DMS153 (cell line): ENCODE results near the gene KCNQ5.

Experiments
- DNase-seq: peaks from one replicate; lab custom pipeline; 2025; lab: John Stamatoyannopoulos, UW

KCNQ5 gene

DNA sequence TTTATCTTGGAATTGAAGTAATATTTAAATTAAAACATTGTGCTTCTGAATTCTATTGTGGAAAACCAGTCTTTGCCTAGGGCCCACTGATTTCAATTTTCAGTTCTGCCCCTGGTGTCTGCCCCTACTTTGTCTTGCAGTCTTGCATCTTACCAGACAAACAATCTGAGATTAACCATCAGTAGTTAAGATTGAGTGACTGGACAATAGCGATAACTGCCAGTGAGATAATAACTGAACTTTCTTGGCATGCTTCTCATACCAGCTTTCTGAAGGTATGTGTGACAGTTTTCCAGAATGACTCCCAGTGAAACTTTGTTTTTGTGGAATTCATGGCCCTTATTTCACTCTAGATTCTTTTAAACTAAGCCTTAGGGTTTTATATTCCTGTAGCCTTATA lies 53.5 kb downstream of the KCNQ5 start:
- DNase-seq: no peak

DNA sequence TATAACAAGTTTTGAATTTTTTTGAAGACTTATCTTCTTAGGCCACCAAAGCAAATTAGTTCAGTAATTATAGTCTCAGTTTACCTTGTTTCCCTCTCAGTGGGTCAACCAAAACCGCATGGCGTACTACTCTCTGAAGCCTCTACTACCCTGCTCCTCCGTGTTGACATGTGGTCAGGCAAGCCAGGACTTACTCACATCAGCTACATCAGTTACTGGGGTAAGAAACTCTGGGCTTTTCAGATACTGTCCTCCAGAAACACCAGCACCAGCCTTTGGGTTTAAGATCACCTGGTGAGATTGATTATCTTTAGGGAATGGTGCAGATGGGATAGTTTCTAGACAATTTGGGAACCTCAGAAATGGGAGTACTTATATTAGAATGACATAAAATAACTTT lies 55.1 kb downstream of the KCNQ5 start:
- no peak for DNase-seq

DNA sequence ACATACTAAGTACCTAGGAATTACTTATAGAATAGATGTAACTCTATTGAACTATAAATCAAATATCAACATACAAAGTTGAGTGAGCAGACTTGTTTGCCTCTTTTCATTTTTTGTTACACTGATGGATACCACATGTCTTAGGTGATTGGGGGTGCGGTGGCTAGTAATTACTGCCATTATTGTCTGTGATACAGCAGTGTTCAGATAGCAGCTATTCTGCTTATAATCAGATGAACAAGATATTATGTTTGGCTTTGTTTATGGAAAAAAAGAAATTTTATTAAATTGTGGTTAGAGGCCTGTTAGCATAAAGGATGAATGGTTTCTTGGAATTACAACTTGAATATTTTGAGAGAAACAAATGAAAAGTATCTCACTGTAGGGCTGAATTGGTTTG lies 55.9 kb downstream of the KCNQ5 start:
- DNase-seq: no peak

DNA sequence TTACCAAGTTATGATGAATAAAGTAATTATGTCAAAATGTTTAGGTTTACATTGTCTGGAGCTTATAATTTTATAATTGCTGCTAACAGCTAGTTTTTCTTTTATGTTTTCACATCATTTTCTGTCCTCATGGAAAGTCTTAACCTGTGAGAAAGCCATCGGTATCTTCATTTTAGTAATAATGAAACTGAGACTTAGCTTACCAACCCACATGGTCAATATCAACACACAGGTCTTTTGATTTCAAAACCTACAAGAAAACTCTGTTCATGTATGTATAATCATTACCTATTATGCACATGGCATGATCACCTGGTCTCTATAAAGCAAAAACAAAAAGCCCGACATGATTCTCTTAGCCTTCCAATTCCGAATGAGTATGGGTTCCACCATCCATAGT lies 61.9 kb downstream of the KCNQ5 start:
- no peak for DNase-seq

DNA sequence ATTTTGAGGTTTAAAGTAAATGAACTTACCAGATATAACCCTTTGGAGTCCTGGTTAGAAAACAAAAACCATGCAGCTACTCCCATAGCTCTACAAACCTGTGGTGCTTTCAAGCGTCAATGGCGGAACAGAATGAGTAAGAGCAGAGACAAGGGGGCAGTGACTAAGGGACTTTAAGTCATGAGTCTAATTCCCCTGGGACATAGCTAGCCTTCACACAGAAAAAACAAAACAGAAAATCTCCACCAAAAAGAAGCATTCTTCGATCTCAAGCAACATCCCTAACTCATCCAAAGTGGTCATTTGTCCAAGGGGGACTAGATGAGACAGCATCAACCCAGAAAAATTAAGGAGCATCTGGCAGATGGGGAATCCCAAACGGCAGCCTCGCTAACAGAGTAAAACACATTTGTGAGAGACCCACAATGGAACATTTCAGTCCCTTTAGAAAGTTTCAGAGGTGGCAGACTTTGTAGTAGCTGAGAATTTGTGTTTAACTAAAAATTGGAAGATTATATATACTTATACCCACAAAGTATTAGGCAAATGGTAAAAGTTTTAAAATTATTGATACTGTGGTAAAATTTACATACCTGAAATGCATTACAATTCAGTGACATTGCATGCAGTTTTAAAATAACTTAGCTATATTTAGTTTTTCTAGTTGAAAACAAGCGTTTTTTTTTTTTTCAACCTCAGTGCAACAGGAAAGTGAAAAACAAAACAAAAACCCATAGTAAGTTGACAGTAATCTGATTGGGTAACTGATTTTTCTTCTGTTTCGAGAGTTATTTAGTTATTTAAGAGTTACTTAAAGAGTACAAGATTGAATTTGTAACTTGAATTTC lies 67.5 kb downstream of the KCNQ5 start:
- no peak for DNase-seq

DNA sequence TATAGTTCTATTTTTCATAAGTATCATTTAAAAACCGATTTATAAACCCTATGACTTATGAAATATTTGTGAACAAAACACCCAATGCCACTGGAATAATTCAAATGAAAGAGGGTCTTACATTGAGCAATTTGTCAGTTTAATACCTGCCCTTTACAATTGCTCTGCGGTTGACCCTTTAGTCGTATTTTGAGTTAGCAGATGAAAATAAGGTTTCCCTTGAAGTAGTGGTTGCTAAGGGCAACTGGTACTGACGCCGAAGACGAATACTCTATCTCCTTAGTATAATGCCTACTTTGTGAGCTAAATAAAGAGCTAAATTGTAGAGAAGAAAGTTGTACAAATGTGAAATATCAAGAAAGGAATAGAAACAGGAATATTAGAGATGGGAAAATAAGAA lies 69.4 kb downstream of the KCNQ5 start:
- DNase-seq: no peak

DNA sequence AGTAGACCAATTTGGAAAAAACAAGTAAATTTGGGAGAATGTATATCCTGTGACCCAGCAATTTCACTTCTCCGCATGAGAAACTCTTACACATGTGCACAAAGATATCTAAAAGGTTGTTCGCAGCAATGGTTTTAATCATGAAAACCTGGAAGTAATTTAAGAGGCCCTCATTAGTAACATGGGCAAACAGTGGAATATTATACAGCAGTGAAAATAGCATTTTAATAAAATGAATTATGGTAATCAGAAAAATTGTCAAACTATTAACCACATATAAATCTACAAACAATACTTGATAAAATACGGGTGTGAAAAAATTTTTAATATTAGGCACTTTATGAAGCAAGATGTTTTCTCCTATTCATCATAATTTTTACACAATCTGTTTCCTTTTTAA lies 74.2 kb downstream of the KCNQ5 start:
- DNase-seq: no peak

DNA sequence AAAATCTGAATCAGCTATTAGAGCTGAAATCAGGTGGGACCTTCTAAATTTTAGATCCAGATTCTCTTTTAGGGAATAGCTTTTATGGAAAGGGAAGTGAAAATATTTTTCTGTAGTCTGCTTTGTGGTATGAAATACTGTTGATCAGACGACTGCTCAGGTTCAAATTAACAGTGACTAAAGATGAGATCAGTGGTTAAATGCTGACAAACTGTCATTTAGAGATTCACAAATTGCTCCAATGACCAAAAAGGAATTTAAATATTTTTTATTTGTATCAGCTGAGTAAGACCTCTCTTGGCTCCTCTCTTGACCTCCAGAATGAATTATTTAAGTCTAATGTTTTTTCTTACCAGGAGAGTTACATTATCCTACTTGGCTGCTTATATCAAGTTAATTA lies 77.3 kb downstream of the KCNQ5 start:
- no peak for DNase-seq

DNA sequence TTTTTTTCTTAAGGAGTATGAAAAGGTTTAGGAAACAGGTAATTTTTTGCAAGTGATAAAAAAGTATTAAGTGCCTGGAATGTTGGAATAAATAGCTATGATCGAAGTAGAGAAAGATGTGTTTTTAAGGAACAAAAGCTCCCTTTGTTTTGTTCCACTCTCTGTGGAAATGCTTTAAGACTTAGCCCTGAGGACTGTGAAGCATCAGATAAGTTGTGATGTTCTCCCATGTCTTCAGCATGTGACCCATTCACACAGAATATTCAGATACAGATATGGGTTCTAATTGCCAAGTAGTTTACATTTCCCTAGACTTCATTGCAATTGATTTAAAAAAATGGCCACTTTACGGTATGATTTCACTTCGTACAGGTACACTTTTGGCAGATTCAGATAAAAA lies 80.6 kb downstream of the KCNQ5 start:
- no peak for DNase-seq

DNA sequence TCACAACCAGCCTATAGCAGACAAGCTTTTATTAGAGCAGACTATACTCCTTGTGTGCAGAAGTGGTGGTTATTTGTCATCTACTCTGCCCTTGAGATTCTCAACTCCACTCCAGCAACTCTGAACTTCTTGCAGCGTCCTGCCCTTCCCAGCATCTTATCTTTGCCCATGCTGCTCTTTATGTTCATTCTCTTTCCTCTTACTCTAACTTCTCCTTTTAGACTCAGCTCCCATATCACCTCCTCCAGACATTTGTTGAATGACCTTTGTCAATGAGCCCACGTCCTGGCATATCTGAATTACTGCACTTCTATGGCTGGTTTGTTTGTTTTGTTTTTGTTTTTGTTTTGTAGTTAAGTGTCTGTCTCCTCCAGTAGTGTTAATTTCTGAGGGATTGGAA lies 81.2 kb downstream of the KCNQ5 start:
- DNase-seq: no peak

DNA sequence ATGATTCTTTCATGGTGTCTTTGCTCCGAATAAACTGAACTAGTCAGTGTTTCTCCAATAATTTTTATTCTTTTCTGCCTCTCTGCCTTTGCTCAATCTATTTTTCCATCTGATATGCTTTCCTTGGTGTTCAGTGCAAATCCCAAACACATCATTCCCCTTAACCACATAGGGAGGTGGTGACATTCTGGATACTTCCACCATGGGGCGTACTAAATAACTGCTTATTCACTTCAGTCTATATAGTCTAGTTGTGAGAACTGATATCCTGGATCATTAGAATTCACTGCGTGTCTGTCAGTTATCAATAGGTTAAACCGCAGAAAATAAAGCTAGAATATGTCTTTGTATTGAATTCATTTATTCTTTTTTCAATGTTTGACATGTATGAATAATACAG lies 83.1 kb downstream of the KCNQ5 start:
- DNase-seq: no peak

DNA sequence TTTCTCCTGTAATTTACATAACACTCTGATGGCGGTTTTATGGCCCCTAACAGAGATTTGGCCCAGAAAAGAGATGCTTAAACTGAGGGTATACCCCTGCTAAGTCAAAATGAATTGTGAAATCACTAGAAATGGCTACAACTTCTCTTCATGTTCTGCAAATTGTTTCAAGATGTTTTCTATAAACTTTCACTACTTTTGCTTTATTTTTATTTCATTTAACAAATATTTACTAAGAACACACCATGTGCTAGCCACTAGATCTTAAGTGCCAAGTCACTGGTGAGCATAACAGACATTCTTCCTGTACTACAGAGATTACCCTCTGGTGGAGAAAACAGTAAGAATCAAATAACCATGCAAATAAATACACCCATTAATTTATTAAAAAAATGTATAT lies 87.6 kb downstream of the KCNQ5 start:
- DNase-seq: no peak

DNA sequence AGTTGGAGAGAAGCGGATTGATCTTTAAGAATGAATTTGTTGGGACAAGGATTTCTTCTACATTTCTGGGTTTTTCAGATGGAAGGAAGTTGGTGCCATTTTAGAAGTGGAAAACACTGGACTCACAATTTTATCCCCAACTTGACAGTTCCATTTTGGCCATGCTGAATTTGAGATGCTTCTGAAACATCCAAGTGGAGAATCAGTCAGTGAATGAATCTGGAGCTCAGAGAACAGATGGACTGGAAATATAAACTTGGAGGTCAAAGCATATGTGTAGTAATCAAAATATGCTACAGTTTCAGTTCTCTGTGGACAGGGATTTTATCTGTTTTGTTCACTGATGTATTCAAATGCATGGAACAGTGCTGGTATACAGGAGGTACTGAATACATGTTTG lies 89.9 kb downstream of the KCNQ5 start:
- DNase-seq: no peak

DNA sequence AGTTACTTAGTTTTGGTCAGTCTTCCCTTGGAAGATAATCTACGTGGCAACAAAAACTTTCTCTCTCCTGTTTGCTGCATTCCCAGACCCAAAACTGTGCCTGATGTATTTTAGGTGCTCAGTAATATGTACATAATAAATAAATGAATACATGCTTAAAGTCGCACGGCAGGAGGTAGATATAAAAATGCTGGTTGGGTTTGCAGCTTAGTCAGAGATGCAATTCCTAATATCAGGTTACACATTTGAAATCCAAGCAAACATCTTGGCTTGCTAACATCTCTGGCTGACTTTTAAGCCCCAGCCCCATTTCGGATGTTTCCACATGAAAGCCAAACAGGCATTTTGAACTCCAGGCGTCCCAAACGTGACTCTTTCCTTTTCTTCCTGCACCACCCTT lies 91.0 kb downstream of the KCNQ5 start:
- no peak for DNase-seq

DNA sequence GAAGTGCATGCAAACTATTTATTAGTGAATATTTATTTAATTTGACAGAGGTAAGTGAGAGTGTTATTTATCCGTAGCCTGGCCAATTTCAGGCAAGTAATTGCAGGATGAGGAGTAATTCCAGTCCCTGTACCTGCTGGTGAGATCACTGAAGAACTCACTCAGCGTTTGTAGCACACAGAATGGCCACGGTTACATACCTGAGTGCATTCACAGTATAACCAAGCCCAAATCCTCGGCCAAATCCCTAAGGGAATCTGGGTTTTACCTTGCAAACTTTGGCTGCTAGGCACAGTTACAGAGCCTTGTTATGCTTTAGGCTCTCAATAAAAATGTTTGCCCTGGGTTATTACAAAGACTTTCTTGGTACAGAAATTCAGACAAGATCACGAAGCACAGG lies 93.3 kb downstream of the KCNQ5 start:
- DNase-seq: no peak

DNA sequence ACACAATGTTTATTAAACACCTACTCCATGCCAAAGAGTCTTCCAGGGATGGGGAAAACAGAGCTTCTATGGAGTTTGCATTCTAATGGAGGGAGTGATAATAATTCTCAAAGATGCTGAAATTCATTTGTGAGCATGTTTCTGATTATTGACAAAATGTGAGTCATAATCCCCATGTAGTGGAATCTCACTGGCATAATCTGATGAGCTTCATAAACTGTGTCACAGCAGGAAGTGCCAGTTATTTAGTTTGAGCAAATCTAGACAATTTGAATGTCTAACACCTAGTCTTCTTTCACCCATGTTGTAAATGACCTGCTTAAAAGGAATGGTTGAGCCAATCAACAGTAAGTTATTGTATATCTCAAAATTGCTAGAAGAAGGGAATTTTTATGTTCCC lies 95.1 kb downstream of the KCNQ5 start:
- no peak for DNase-seq

DNA sequence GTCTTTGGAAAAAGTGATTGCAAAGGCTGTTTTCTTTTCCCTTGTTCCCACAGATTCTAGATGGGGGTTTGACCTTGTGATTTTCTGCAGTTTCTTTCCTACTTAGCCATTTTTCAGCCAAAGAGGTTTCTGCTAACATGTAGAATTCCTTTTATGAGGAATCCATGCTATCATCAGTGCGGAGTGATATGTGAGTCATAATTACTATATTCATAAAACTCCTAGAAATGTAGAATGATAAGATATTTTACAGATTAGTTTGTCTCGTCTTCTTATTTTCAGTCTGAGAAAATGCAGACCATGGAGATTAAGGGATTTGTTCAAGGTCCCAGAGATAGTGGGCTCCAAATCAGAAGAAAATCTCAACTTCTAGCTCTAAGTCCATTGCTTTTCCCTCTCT lies 98.6 kb downstream of the KCNQ5 start:
- no peak for DNase-seq

DNA sequence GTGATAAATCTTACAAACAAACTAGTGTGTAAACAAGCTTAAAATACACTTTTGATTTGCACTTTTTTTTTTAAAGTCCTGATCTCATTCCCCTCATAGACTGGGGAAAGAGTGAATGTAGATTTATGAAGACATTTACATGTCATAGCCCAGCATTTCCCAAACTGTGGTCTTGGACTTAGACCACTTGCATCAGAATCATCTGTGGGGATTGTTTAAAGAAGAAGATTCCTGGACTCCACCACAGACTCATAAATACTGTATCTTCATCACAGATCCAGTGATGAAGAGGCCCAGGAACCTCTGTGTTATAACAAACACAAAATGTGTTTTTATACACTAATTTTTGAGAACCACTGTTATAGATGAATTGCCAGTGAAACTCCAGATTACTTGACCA lies 99.5 kb downstream of the KCNQ5 start:
- DNase-seq: no peak

DNA sequence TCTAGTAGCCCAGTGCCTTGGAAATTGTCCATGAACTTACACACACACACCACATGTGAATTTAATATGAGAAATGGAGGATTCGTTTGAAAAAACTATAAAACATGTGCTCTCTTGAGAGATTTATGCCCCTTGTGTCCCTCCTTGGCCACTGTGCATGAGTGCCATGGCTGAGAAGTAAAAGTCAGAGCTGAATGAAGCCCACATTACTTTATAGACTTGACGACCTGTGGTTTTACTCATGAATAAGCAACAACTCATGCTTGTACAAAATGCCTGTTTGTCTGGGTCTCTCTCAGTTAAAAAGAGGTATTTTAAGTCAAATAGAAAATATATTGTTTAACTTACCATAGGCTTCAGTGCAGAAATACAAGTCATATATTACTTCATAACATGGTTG lies 102.7 kb downstream of the KCNQ5 start:
- no peak for DNase-seq

DNA sequence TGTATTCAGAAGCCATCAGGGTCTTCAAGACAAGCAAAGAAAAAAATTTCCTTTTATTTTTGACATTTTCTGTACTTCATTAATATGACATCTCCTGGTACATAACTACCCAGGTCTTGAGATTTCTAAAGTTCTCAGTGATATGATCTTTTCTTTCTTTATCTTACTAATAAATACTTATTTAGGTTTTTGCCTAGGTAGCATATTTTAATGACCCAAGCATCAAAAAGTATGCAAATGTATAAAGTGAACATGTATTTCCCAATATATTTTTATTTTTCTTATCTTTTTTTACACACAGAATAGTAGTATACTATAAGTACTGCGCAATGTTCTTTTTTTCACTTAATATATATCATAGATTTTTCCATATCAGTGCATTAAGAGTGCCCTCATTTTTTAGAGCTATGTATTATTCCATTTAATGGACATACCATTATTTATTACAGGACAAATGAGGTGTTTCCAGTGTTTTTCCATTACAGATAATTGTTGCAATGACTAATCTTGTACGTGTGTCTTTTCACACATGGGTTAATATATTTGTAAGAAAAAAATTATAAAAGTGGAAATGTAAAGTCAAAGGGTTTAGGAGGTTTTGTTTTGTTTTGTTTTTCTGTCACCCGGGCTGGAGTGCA lies 107.0 kb downstream of the KCNQ5 start:
- DNase-seq: no peak

DNA sequence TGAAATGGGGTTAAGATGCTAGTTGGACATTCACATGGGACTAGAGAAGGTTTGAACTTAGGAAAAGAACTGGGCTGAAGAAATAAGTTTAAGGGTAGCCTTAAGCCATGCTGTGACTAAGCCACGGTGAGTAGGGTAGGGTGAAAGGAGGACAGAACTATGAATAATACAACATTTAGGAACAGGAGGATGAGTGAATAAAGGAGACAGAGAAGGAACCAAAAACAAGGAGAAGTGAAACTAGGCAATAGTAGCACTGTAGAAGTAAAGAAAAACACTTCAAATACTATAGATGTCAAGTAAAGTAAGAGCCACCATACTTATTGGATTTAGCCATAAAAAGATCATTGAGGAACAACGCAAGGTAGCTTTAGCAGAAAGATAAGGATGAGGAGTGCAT lies 111.2 kb downstream of the KCNQ5 start:
- no peak for DNase-seq

DNA sequence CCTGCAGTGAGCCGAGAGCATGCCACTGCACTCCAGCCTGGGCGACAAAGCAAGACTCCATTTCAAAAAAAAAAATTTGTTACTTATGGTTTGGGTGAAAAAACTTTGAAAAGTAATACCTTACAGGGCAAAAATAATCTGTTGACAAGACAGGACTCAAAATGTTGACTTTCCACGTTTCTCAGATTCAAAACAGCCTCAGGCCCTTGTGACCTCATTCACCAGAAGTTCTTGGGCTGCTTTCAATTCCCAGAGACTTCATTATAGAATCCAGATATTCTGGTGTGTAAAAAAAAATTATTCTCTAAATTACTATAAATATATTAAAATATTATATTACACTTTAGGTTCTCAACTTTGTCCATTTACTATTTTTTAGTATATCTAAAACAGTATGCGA lies 116.2 kb downstream of the KCNQ5 start:
- DNase-seq: no peak

DNA sequence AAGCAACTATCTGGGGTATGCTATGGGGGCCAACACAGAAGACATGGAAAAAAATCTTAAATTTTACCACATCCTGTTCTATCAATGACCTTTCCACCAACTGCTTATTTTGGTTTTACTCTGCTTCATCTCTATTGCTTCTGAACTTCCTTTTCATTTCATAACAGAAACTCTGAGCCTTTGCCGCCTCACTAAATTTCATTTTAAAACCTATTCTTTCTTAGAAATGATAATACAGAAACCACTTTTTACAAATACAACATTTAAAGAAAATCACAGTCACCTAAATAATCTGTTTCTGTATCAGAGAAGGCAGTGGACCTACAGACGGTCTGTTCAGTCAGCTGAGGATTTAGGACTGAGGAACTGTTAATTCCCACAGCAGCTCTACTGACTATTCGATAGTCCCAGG lies 117.5 kb downstream of the KCNQ5 start:
- no peak for DNase-seq

DNA sequence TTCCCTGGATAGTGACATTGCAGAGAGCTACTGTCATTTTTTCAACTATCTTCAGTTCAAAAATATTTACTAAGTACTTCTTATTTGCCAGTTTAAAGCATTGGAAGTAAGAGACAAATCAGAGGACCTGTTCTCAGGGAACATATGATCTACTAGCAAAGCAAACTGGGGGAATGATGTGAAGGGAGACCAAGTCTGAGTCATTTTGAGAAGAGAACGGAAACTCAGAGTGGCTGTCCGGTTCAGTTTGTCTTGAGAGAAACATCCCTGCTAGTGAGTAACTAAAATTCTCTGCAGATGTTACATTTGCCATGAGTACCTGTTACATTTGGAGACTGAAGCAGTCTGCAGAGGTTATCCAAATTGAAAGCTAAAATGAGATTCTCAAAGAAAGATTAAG lies 118.3 kb downstream of the KCNQ5 start:
- no peak for DNase-seq
